ENCODE measurements around the gene ABCC4.

The ABCC4 gene

DNA sequence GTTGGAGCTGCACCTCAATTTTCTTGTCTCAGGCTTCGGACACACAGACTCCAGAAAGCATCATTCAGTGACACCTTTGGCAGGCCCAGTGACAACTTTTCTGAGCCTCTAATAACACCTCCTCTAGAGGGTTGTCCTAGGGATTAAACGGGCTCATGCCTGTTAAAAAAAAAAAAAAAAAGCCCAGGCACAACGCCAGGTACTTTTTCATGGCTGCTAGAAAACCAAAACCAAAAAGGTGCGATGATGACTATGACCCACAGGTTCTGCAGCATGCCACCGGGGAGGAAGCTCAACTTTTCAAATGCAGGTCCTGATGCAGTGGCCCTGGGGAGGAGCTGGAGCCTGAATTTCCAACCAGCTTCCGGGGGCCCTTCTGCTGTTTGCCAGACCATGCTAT lies 184.2 kb downstream of the ABCC4 start:
- no peak for DNase-seq (ENCODE audit: low read depth)

DNA sequence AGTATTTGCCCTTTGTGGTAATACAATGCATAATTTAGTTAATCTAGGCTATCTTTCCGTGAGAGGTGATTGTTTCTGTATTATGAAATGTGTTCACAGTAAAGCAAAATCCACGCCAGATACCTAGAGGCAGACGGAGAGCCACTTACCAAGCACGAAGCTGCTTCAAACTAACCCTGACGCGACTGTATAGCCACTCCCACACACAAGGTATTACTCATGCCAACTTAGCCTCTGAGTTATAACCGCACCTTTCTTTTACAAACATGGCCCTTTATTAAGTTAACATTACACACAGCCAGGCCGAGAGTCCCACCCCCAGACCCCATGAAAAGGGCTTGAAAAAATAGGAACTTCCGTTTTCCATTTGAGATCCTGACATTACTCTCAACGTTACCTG lies 185.7 kb downstream of the ABCC4 start:
- no peak for DNase-seq (ENCODE audit: low read depth)

DNA sequence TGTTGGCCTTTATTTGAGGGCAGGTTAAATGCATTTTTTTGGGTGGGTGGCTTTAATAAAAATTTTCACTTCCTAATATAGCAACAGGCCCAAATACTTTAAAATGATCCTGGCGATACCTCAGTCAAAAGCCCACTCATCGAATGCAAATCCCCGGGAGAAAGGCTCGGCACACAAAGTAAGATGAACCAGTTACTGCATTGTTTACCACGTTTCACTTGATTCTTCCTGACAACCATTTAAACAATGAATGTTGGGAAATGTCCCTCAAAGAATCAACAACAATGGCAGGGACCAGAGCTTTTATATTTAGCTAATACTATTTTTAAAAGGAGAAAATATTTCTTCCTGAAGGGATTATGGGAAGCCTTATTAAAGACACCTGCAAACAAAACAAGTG lies 187.7 kb downstream of the ABCC4 start:
- no peak for DNase-seq (ENCODE audit: low read depth)

DNA sequence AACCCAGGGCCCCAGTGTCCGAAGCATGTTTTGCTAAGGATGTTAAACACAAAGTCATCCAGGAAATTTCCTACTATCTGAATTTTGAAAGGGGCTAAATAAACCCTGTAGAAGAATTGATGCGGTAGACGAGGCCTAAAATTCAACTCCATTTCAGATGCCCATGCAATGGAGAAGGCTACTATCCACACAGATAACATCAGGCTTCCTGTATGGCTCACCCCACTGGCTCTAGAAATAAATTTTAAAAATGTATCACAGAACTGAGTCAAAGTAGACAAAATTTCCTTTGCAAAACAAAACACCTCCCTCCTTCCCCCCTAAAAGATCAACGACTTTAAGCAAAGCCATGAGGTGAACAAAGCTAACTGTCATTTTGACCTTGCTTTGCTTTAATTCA lies 188.4 kb downstream of the ABCC4 start:
- no peak for DNase-seq (ENCODE audit: low read depth)

DNA sequence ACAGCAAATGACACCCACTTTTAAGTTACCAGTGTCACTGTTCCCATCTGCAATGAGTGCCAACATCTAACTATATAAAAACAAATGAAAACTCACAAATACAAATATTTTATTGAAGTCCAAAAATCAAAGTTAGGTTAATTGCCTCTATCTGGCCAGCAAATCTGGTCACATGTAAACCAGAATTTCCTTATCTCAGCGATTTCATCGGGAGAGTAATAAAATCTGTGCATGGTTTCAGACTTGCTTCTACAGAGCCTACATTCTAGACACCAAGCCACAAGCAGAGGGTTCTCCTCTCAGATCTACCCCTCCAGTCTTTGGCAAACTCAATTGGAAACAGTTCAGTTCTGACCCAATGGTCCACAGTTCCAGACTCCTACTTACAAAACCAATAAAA lies 189.6 kb downstream of the ABCC4 start:
- DNase-seq (ENCODE audit: low read depth) = no peak

DNA sequence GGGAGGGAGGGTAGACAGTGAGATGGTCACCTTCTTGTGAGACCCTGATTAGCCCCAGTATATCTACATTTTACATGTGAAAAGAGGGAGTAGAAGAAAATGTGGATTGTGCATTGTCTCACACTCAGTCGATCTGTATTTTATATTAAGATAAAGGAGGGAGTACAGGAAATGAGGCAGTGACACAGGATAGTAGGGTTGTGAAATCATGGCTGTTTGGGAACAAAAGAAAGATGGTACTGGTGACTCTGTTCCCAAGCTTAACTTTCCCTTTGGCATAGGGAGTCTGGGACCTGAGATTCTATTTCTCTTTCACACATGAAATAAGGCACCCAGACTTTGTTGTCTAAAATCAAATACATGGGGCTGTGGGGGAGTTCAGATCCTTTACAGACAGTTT lies 194.7 kb downstream of the ABCC4 start:
- no peak for DNase-seq (ENCODE audit: low read depth)

DNA sequence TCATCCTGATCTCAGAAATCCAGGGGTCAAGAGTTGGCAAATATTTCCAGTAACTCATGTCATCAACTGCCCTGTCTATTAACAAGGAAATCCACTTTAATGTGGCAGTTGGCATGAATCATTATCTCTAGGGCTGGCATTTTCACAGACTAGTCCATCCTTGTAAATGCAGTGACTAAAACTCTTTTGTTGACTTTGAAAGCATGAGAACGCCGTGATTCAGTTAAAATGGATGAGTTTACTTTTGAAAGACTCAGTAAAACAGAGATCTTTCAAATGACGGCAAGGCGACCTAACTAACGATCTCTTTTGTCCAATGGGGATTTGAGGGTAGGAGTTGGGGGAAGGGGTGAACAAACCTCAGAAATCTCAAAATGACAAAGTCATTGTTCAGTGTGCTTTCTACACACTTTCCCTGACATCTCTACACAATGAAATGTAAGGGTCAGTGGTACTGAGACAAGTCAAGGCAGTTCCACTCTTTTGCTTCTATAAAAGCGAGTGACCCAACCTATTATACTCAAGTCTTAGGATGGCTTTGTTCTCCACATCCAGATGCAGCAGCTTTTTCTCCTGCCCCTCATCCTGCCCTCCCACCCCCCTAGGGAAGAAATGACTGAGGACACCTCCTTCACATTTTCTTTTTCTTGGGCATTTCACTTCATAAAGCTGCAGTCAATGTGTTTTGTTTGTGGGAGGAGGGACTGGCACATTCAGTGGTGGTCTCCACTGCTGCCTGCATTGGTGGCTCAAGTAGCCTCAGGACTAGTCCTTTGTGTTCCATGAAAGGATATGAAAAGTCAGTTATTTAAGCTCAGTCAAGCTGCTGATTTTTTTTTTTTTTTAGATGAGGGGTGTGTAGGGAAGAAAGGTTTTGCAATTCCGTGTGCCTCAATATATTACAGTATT lies 200.5 kb downstream of the ABCC4 start:
- no peak for DNase-seq (ENCODE audit: low read depth)

DNA sequence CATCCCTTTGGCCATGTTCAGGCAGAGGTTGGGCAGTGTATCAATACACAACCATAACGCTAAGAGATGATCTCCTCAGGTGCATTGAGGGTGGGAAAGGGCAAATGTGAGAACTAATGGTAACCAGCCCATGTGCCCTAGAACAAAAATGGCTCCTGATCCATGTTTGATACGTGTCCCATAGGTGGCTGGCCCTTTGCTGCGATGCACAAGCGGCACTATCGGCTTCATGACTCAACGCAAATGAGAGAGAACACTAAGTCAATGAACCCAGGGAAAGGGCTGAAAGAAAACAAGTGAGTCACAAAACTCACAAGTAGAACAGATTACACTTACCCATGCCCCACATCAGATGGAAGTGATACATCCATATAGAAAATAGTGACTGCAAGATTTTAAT lies 201.7 kb downstream of the ABCC4 start:
- no peak for DNase-seq (ENCODE audit: low read depth)

DNA sequence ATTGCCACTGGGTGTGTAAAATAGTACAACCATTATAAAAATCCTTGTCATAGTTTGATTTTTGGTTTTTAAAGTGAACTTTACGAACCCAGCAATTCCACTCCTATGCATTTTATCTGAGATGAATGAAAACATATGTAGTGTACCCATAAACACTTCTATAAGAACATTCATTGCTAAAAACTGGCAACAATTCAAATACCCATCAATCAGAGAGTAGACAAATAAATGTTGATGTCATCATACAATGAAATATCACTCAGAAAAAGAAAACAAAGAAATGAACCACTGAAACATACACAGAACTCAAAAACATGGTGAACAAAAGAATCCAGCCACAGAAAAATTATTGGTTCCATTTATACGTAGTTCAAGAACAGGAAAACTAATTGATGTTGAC lies 202.3 kb downstream of the ABCC4 start:
- no peak for DNase-seq (ENCODE audit: low read depth)

DNA sequence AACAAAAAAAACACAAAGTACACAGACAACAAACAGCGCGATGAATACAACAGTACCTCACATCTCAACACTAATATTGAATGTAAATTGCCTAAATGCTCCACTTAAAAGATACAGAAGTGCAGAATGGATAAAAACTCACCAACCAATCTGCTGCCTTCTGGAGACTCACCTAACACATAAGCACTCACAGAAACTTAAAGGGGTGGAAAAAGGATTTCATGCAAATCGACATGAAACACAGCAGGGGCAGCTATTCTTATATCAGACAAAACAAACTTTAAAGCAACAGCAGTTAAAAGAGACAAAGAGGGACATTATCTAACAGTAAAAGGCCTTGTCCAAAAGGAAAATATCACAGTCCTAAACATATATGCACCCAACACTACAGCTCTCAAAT lies 209.5 kb downstream of the ABCC4 start:
- no peak for DNase-seq (ENCODE audit: low read depth)

DNA sequence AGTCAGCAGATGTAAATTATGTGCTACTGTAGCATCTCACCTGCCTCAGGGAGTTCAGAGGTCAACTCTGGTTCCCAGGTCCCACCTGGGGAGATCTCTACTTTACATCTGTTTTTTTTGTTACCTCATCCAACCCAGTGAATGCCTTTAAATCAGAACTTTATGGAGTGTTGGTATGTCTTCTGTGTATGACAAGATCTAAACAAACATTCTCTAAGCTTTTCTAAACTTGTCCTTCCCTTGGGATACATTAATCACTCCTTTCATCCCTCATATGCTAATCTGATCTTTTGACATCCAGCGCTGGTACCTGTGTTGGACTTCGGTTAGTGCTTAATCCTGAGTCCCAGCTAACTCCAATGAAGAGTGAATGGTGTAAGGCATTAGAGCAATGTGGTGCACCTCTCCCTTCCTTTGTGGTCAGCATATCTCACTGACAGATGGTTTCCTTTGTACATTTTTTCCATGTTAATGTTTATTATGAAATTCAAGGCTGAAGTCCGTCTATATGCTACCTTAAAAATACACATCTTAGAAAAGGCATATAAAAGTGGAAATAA lies 213.4 kb downstream of the ABCC4 start:
- no peak for DNase-seq (ENCODE audit: low read depth)

DNA sequence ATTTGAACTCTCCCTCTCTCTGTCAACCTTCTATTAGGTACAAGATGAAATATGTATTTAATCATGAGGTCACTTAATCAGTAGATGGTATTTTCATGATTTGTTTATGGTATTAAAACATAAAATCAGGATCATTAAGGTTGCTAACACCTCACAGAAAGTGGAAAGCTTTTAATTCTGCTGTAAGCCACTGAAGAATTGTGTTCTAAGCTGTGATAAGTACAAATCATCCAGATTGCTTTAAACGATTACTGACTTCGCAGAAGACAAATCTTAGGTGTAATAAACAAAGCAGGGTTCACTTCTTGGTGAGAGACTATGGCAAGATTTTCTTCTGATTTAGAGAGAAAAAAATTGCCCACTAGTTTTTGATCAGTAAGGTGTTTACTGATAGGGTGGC lies 214.5 kb downstream of the ABCC4 start:
- no peak for DNase-seq (ENCODE audit: low read depth)

DNA sequence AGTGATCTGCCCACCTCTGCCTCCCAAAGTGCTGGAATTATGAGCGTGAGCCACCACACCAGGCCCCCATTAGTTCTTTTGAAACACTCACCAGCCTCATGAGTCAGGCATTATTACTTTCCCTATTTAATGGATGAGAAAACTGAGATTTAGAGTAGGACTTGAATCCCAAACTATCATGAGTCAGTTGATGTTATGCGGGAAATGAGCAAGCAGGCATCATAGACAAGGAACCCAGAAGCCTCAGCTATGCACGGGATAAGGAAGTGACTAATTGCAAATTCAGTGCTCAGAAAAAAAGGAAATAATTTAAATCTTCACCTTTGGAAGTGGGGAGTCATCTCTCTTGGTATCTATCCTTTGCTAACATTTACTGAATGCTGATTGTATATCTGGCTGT lies 217.5 kb downstream of the ABCC4 start:
- DNase-seq (ENCODE audit: low read depth) = no peak

DNA sequence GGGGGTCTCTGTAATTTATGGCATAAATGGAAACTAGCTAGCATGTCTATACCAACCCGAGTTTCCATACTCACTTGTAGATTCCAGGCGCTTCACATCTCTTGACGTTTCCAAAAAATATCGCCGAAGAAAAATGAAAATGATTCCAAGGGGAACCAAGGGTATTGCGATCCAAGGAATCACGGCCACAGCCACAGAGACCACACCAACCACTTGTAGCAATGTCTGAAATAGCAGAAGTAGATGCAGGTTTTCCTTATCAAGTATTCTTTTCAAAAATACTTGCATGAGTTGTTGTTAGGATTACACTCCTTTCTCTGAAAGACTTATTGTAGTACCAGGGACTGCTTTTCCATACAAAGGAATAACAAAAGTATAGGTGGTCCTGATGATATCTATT lies 218.2 kb downstream of the ABCC4 start:
- no peak for DNase-seq (ENCODE audit: low read depth)

DNA sequence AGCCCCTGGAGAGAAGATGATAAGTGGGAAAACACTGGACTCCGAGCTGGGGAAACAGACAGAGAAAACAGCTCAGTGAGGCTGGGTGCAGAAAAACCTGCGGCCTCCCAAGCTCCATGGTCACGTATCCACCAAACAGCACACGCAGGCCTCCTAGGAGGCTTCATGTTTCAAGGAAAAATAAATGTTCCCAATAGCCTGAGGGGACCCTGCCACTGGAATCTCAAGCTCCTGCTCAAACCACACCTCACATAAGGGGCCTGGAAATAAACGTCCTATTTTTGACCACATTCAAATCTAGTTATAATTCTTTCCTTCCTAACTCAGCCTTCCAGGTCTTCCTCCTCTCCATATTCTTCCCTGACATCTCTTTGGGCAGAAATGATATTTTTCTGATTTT lies 225.7 kb downstream of the ABCC4 start:
- no peak for DNase-seq (ENCODE audit: low read depth)

DNA sequence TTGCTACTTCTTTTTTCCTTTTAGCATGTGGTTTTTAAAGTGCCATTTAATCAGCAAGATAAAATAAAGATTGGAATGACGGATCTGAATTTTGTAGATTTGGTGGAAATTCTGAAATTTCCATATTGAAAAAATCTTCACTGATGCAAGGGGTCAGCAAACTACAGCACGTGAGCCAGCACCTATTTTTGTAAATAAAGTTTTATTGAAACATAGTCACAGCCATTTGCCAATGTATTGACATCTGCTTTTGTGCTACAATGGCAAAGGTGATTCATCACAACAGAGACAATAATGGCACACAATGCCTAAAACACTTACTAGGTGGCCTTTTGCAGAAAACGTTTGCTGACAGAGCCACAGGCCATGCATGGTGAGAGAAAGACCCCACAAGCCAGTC lies 226.4 kb downstream of the ABCC4 start:
- no peak for DNase-seq (ENCODE audit: low read depth)

DNA sequence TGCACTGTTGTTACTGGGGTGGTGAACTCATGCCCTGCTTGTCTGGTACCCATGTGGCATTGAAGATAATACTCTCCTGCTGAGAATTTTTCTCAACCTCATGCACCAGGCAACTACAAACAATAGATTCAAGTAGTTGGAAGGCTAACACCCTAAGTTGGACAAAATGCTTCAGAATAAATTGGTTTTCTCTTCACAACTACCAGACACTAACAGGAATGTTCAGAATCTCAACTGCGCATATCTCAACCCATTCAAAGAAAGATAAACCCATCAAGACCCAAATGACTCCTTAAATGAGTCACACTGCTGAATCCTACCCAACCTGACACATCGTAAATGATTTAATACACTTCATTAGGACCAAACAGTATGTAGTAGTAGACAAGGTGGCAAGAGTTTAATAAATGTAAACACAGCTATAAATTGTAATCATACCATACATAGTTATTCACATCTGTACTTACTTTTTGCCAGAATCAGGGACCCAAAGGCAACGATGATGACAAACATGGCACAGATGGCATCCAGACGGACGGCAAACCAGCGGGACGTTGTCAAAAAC lies 227.4 kb downstream of the ABCC4 start:
- no peak for DNase-seq (ENCODE audit: low read depth)

DNA sequence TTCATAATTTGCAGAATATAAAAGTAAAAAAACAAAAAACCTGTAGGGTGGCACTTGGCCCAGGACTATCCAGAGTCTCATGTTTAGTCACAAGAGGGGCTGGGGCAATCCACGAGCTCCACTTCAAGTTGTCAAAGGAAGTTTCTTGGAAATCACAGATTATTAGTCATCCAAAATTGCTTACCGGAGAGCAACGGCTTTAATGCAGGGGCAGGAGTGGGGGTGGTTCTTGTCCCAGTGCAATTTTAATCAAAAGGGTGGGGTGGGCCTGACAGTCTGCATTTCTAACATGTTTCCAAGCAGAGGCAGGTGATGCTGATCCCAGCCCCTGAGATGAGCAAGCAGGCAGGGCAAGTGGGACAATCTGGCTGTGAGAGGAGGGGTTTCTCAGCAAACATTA lies 233.9 kb downstream of the ABCC4 start:
- DNase-seq (ENCODE audit: low read depth) = no peak

DNA sequence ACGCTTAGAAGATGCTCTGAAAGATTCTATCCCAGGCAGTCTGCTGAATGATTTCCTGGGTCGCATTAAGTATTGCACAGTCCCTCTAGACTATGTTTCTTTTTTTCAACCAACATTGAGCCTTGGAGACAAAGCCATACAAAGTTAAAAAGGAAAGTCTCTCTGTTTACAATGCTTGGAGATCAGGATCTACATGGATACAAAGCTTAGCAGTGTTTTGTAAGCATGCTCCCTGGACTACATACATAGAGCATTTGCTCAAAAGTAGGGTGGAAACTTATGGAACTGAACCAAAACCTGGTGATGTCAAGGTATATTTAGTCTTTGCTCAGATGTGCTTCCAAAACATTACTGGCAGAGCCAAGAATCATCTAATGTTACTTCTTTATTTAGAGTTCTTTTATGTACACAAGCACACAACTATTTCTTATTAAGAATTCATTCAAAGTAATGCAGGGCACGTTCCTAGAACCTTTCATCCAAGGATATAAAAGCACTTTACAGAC lies 241.2 kb downstream of the ABCC4 start:
- no peak for DNase-seq (ENCODE audit: low read depth)

DNA sequence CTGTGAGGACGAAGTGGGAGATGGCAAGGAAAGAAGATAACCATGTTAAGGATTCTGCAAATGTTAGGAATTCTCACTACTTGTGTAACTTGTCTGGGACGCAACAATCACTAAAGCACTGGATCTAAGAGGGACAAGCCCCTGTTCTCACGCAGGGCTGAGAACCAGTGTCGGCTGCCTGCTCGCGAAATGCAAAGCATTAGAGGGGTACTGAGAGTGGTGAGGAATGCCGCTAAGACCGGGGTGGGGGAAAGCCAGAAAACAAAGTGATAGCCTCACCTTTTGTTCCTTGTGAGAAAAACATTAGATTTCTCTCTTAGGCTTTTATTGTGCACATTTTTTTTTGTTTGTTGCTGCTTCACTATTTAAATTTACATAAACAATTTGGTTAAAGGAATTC lies 241.9 kb downstream of the ABCC4 start:
- no peak for DNase-seq (ENCODE audit: low read depth)

DNA sequence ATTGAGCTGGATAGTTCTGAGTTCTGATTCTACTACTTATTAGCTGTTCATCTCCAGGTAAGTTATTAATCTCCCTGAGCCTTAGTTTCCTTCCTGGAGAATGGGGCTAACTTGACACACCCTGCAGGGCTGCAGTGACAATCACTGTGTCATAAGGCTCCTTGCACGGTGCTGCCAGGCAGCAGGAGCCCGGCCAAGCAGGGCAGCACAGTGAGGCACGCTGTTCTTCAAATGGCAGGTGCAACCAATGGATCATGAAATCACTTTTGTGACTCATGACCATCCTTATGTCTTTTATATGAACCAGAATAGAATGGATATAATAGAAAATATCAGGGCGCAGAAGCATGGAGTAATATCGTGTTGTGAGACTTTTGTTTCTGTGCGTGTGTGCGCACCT lies 242.6 kb downstream of the ABCC4 start:
- no peak for DNase-seq (ENCODE audit: low read depth)

DNA sequence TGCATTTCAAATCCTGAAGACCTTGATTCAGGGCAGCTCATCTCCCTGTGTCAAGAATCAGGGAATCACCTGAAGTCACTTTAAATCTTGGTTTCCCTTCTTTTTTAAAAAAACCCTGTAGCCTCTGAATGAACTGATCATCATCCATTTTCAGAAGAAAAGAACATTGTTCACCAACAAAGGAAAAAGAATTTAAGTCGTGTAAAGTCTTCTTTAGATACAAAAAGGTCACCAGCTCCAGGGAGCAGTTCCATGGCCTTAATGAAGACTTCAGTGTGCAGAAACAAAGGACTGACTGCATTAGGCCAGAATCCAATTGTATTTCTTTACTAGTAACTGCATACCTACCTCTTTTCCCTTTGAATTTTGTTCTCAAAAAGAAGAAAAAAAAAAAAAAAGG lies 245.0 kb downstream of the ABCC4 start:
- no peak for DNase-seq (ENCODE audit: low read depth)

DNA sequence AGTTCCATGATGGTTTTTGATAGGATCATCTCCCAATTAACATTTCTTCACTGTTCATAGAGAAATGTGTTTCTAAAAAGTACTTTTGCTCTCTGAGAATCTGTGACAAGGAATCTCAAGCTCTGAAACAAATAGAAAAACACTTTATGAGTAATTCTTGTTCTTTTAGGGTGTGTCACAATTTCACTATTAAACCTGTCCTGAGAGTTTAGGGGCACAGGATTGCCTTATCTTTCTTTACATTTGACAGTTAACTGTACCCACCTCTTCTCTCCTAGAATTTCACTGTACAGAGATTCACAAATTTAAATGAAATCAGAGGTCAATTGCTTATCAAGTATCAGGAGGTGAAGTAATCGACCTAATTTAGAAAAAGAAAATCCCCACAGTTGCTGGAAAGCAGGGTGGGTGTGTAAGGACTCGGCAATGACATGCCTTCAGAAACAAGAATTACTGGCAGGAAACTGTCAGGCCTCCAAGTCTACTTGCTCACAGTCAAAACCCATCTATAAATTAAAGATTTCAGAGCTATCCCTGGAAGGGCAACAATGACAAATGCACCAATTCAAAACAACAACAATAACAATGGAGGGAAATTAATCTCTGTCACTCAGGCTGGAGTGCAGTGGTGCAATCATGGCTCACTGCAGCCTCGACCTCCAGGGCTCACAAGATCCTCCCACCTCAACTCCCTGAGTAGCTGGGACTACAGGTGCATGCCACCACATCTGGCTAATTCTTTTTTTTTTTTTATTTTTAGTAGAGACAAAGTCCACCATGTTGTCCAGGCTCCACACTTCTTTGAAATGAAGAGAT lies 250.2 kb downstream of the ABCC4 start:
- DNase-seq (ENCODE audit: low read depth) = no peak
